ENCODE results near the gene UMPS. TPM values are rescaled to one million over a fixed set of nuclear protein-coding genes. Genes with fewer than 3 reads are reported as not detected.
A peak's percentile ranks its signal among the peaks of the same experiment; 100 is the strongest.
"Not testable (repeated sequence)": the region's sequence is repeated elsewhere in the genome, so short reads cannot be mapped to it uniquely, and the experiment has no call there.

UMPS gene
- total RNA-seq, 4 donors from 2014 or later, result 18.5 to 37.4 (median 25.5) TPM

GRCh38 chr3:124781476-124782376, 51.5 kb downstream of the UMPS start:
- Histone ChIP-seq H3K9me3 (no peaks in the 10 kb centered on the region), H3K36me3 (no peaks in the 10 kb centered on the region), H3K27ac (peak overlapping the region; percentile 72 to 86 (median 78)), H3K27me3 (no peaks in the 10 kb centered on the region), H3K4me1 (peaks cover 56 to 74% of the 10 kb centered on the region in 2 donors), H3K4me3 (replicated peaks in 1 of 3) (no peak overlapping the region)
- peak in 1 of 2 donors; percentile 24 for DNase-seq
- TF ChIP-seq POLR2A (IDR thresholded peaks at IDR 0.05) (no peak), CTCF (IDR thresholded peaks at IDR 0.05) (no peak)
- WGBS, 2 donors, result 79 to 82% methylated on average over 8 of the region's 8 CpGs
- intact Hi-C loops (cut with DNase I), result no loop called here

GRCh38 chr3:124782377-124782712, 52.1 kb downstream of the UMPS start:
- intact Hi-C loops (cut with DNase I); H3K36me3 ChIP-seq; H3K9me3 ChIP-seq; DNase-seq; H3K4me3 ChIP-seq (replicated peaks in 1 of 3); H3K27me3 ChIP-seq: not testable (repeated sequence)
- 81 to 87% methylated on average over 6 of the region's 6 CpGs for WGBS, 2 donors
- H3K4me1 ChIP-seq, result peaks cover 52 to 75% of the 10 kb centered on the region in 2 donors
- H3K27ac ChIP-seq, result peak overlapping the region in 2 of 3 donors; percentile 78 to 86

GRCh38 chr3:124783696-124784095, 53.4 kb downstream of the UMPS start:
- intact Hi-C loops (cut with DNase I), result no loop called here
- H3K27ac ChIP-seq, result peak overlapping the region in 2 of 3 donors; percentile 30 to 82
- peaks cover 52 to 75% of the 10 kb centered on the region in 2 donors for H3K4me1 ChIP-seq
- 88 to 89% methylated on average over 4 of the region's 4 CpGs for WGBS, 2 donors
- no peak overlapping the region for H3K4me3 ChIP-seq (replicated peaks in 1 of 3)
- TF ChIP-seq POLR2A (IDR thresholded peaks at IDR 0.05) (no peak), CTCF (IDR thresholded peaks at IDR 0.05) (no peak)
- no peaks in the 10 kb centered on the region for H3K9me3 ChIP-seq
- DNase-seq, result no peak
- no peaks in the 10 kb centered on the region for H3K27me3 ChIP-seq
- H3K36me3 ChIP-seq, result no peaks in the 10 kb centered on the region

- Histone ChIP-seq H3K9me3 (no peaks in the 10 kb centered on the region), H3K27me3 (no peaks in the 10 kb centered on the region), H3K27ac (peak overlapping the region; percentile 30 to 82 (median 51)), H3K4me3 (replicated peaks in 1 of 3) (no peak overlapping the region), H3K4me1 (peaks cover 47 to 64% of the 10 kb centered on the region in 2 donors), H3K36me3 (no peaks in the 10 kb centered on the region)
- WGBS, 2 donors, result 67 to 76% methylated on average over 16 to 17 of the region's 17 CpGs
- no peak for TF ChIP-seq CTCF (IDR thresholded peaks at IDR 0.05)
- TF ChIP-seq POLR2A (IDR thresholded peaks at IDR 0.05), result no peak
- intact Hi-C loops (cut with DNase I), result no loop called here
- peak; percentile 71 to 86 for DNase-seq
Observed at GRCh38 chr3:124784686-124785382, 54.6 kb downstream of the UMPS start.

- Histone ChIP-seq H3K4me1 (peaks cover 38 to 54% of the 10 kb centered on the region in 2 donors), H3K27ac (peak overlapping the region in 2 of 3 donors; percentile 4 to 30)
Observed at GRCh38 chr3:124785973-124786372, 55.7 kb downstream of the UMPS start.

More at GRCh38 chr3:124785973-124786372, 55.7 kb downstream of the UMPS start:
- no peaks in the 10 kb centered on the region for H3K36me3 ChIP-seq
- no peak for TF ChIP-seq CTCF (IDR thresholded peaks at IDR 0.05)
- TF ChIP-seq POLR2A (IDR thresholded peaks at IDR 0.05), result no peak
- no peak overlapping the region for H3K4me3 ChIP-seq (replicated peaks in 1 of 3)
- H3K27me3 ChIP-seq, result no peaks in the 10 kb centered on the region
- no peak for DNase-seq
- WGBS, 2 donors, result 81 to 90% methylated on average over 3 of the region's 3 CpGs
- no peaks in the 10 kb centered on the region for H3K9me3 ChIP-seq
- intact Hi-C loops (cut with DNase I), result no loop called here
